GM18498 (cell line): ENCODE results near the gene PRKAR1B.

Source experiments
- ATAC-seq: cut with Tn5 transposase; IDR thresholded peaks from one replicate; pipeline ENCODE4 v1.9.1; 2021; ENCODE audit warnings: mild to moderate bottlenecking, moderate library complexity; ENCODE audit not compliant: unreplicated experiment

The PRKAR1B gene

DNA sequence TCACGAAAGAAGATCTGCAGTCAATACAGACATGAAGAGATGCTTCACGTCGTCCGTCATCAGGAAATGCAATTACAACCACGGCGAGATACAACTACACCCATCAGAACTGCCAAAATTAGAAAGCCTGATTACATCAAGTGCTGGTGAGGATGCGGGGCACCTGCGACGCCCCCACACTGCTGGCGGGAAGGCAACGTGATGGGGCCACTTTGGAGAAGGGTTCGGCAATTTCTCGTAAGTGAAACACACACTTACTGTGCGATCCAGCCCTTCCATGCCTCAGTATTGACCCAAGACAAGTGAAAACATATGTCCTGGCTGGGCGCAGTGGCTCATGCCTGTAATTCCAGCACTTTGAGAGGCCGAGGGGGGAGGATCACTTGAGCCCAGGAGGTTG lies 181.6 kb downstream of the PRKAR1B start:
- ATAC-seq, result no peak

- no peak for ATAC-seq
These were observed 182.5 kb downstream of the PRKAR1B start for GRCh38 chr7:544338-545221.

DNA sequence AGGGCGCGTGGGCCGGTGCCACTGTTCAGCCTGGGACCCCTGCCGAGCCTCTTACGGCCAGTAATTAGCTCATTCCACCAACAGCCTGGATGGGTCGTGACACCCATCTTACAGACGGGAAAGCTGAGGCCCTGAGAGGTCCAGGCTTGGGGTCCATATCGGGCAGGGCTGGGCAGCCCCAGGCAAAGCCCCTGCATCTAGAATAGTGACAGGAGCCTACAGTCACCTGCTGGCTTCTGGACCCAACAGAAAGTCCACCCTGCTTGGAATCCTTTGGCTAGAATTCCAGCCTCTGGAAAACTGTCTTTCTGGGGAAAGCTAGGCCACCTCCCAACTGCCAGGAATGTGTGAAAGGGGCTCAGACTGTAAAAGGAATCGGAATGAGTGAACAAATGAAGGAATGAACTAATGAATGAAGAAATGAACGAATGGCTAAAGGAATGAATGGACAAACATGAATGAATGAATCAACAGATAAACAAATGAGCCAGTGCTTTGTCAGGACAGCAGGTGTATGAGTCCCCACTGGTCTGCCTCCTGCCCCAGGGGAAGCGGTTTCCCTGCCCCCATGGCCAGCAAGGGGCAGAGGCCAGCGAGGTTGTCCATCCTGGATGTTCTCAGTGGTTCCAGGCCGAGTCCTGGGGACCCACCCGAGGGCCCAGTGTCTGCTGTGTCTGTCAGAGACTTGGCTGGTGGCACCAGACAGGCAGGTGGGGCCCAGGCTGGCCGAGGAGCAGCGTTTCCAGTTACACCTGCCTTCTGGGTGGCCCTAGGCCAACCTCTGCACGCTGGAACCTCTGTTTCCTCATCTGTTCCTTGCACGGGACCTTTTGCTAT lies 183.4 kb downstream of the PRKAR1B start:
- ATAC-seq, result no peak

DNA sequence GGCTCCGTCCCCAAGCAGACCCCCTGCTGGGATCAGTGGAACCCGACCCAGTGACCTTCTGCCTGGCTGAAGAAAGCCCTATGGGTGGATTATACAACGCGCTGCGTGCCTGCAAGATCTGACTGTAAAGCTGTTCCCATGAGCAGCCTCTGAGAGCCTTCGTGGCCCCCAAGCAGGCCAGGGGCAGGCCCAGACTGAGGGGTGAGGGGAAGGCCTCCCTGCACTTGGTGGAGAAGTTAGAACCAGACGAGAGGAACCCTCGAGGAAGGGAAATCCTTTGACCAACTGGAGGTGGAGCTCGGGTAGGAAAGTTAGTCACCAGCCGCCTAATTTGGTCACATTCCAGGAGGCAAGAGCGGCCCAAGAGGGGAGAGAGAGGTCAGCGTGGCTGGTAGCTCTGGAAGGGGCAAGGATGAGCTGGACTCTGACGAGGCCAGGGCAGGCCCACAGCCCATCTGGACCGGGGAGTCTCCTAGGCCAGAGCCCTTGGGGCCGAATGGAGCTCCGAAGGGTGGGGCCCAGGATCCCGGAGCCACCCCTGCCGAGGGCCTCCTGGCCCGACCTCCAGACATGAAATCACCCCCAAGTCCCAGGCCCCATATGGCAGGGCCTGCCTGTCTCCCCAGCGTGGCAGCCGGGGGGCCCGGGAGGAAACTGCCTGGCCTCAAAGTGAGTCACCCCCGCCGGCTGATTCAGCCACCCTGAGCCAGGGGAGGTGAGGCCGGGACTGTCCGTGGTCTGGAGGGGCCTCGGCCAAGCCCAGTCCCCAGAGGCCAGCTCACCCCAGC lies 184.2 kb downstream of the PRKAR1B start:
- ATAC-seq, result no peak

GRCh38 chr7:542131-542712 lies 184.9 kb downstream of the PRKAR1B start:
- ATAC-seq, result no peak

DNA sequence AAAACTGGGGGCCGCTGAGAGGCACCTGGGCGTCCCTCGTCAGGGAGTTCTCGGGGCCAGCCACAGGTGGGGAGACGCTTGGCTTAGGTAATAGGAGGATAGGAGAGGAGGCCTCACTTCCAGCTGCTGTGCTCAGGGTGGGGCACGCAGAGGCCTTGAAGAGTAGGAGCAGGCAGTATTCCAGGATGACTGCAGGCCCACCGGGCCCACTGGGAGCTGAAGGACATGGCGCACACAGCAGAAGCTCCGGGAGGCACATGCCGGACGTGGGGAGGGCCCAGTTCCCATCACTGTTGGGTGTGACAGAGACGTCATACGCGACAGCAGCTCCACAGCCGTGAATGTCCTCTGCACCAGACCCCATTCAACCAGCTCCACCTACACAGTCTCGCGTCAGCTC lies 185.4 kb downstream of the PRKAR1B start:
- no peak for ATAC-seq

DNA sequence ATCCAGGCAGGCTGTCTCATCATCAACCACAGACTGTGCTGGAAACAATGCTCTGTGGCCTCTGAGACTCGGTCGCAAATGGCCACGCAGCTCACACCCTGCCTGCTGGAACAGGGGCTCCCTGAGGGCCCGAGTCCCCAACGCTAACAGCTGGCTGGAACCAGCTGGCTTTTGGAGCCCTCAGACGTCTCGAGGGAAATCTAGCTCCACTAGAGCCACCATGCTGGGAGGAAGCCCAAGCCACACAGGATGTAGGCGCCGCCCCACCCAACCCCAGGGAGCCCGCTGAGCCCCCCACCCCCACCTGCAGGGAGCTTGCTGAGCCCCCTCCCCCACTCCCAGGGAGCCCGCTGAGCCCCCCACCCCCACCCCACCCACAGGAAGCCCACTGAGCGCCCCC lies 186.1 kb downstream of the PRKAR1B start:
- no peak for ATAC-seq

DNA sequence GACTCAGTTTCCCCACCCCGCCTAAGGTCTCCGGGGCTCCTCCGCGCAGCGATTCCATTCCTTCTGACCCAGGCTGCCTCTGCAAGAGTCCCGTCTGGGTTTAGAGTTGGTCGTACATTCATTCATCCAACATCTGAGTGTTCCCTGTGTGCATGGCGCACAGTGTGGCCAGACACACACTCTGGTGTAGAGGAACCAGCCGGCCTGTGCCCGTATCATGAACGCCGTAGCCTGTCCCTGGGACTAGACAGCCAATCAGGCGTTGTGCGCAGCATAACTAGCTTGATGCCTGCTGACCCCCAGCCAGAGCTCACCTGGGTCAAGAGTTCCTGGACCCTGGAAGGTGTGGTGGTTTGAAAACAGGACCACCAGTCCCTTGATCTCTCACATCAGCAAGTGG lies 186.5 kb downstream of the PRKAR1B start:
- ATAC-seq, result no peak

DNA sequence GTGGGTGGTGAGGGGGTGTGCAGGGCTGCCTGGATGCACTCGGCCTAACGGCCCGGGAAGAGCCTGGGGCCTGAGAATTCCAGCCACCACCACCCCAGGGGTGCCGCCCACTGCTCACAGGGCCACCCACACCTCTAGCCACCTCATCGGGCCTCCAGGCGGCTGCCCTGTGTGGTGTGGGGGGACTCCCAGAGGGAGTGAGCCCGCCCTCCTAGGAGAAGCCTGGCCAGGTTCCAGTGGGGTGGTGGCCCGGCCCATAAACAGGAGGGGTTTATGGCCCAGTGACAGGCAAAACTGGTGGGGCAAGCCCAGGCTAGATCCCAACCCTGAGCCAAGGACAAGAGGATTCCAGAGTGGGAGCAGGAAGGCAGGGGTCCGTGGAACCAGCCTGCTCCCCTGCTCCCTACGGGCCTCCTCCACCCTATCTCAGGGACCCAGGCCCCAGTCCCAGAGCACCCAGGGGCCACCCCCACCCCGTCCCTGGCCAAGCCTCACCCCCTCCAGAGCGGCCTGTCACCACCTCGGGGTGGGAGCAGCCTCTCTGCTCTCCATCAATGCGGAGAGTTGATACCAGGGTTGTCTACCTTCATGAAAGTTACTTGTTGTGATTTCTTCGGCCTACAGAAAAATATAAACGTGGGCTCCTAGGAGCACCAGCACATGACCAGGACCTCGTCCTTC lies 187.2 kb downstream of the PRKAR1B start:
- no peak for ATAC-seq

GRCh38 chr7:538764-539685 lies 188.1 kb downstream of the PRKAR1B start:
- ATAC-seq, result no peak

DNA sequence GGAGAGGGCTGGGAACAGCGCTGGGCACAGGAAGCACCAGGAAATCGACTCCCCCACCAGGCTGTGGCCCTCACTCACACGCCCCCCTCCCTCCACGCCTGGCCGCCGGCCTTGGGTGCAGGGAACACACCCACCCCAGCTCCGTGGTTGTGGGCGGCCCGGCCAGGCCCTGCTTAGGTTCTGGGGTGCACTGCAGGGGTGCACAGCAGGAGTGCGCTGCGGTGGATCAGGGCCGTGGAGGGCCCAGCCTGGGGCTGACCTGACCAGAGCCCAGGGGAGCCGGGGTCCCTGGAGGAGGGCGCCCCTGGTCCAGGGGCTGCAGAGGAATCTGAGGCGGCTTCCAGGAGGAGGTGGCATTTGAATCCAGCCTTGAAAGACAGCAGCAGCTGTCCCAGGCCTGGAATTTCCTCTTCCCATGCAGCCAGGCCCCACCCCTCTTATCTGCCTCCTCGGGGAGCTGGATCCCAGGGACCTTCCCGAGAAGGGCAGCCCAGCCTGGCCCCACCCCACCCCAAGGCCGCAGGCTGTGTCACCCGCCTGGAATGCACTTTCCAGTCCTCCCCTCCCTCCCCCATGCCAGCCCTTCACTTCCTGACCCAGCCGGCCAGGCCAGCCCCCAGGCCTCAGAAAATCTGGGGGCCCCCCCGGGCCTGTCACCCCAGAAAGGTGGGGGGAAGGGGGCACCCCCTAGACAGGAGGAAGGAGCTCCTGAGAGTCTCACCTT lies 189.0 kb downstream of the PRKAR1B start:
- no peak for ATAC-seq

- ATAC-seq, result no peak
These were observed 190.8 kb downstream of the PRKAR1B start for GRCh38 chr7:536231-536630.

- ATAC-seq, result no peak
These were observed 192.1 kb downstream of the PRKAR1B start for GRCh38 chr7:534959-535358.

DNA sequence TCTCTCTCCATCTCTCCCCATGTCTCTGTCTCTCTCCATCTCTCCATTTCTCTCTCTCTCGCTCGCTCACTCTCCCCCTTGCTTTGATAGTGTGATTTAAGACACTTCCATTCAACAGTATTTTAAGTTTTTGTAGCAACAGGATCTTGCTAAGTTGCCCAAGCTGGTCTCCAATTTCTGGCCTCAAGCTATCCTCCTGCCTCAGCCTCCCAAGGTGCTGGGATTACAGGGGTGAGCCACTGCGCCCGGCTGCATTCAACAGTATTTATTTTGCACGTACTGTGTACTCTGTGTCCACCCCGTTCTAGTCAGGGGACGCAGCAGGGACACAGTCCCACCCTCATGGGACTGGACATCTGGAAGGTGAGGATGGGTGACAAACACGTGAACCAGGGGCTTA lies 193.0 kb downstream of the PRKAR1B start:
- ATAC-seq, result no peak

GRCh38 chr7:533266-533665 lies 193.8 kb downstream of the PRKAR1B start:
- ATAC-seq, result no peak

GRCh38 chr7:532379-533143 lies 194.5 kb downstream of the PRKAR1B start:
- no peak for ATAC-seq

DNA sequence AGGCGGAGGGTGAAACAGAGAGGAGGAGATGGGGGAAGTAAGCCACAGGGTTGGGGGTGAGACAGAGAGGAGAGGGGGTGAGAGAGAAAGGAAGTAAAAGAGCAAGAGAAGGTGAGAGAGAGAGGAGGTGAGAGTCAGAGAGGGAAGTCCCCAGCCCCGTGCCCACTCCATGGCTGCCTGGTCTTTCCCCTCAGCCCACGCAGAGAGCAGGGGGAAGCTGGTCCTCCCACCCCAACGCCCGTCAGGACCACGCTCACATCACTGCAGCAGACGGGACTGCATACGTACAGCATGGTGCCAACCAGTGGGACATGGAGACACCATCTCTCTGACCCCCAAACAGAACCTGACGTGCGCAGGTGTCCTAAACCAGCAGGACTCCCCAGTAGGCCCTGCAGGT lies 195.3 kb downstream of the PRKAR1B start:
- ATAC-seq, result no peak

DNA sequence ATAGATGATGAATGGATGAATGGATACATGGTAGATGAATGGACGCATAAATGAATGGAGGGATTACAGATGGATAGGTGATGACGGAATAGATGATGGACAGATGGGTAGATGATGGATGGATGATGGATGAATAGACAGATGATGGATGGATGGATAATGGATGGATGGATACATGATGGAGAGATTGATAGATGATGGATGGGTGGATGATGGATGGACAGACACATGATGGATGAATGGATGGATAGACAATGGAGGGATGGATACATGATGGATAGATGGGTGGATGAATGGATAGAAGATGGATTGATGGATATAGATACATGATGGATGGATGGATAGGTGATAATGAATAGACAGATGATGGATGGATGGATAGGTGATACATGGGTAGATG lies 198.6 kb downstream of the PRKAR1B start:
- no peak for ATAC-seq
